Measurements from ENCODE around the gene RAB44.

The RAB44 gene

GRCh38 chr6:36669002-36669401 is 28.6 kb upstream of the RAB44 start:
- DNase-seq (no peak), ATAC-seq (no peak)

GRCh38 chr6:36670271-36670670 is 27.4 kb upstream of the RAB44 start:
- ATAC-seq (no peak), DNase-seq (no peak)

- ATAC-seq (no peak), DNase-seq (no peak)
Measured at GRCh38 chr6:36671687-36672375, 25.8 kb upstream of the RAB44 start.

GRCh38 chr6:36673882-36674281 is 23.7 kb upstream of the RAB44 start:
- ATAC-seq (no peak), DNase-seq (no peak)

- ATAC-seq = no peak
- DNase-seq = no peak
Measured at GRCh38 chr6:36674942-36675341, 22.7 kb upstream of the RAB44 start.

GRCh38 chr6:36676141-36677058 is 21.2 kb upstream of the RAB44 start:
- DNase-seq (no peak), ATAC-seq (no peak)

- no peak for ATAC-seq
- DNase-seq = no peak
Measured at GRCh38 chr6:36677059-36677749, 20.4 kb upstream of the RAB44 start.

- no peak for DNase-seq
Measured at GRCh38 chr6:36677753-36678487, 19.7 kb upstream of the RAB44 start.

GRCh38 chr6:36678488-36679042 is 19.1 kb upstream of the RAB44 start, which contains the start of gene CDKN1A:
CDKN1A (plus strand) TSS chr6:36678714; CDS start chr6:36684102, 5,388 bp downstream.
- DNase-seq (peak; percentile 84), ATAC-seq (peak; percentile 69)

More at GRCh38 chr6:36677753-36678487, 19.7 kb upstream of the RAB44 start:
- ATAC-seq = no peak

GRCh38 chr6:36679043-36679833 is 18.4 kb upstream of the RAB44 start:
- no peak for ATAC-seq
- peak; percentile 35 for DNase-seq

GRCh38 chr6:36682328-36683144 is 15.1 kb upstream of the RAB44 start:
- DNase-seq (peak; percentile 73), ATAC-seq (peak; percentile 14)

GRCh38 chr6:36683145-36683655 is 14.4 kb upstream of the RAB44 start:
- DNase-seq (no peak), ATAC-seq (no peak)

GRCh38 chr6:36683656-36684446 is 13.8 kb upstream of the RAB44 start:
- no peak for DNase-seq
- no peak for ATAC-seq

GRCh38 chr6:36684447-36684812 is 13.2 kb upstream of the RAB44 start:
- no peak for ATAC-seq

GRCh38 chr6:36685166-36685924 is 12.3 kb upstream of the RAB44 start:
- ATAC-seq = no peak
- no peak for DNase-seq

More at GRCh38 chr6:36684447-36684812, 13.2 kb upstream of the RAB44 start:
- no peak for DNase-seq

GRCh38 chr6:36685926-36686667 is 11.5 kb upstream of the RAB44 start:
- no peak for DNase-seq
- no peak for ATAC-seq
